Liver (tissue), 9 donors: ENCODE results near the gene MRGPRX2. TPM values are rescaled to one million over a fixed set of nuclear protein-coding genes. Genes with fewer than 3 reads are reported as not detected.

Source experiments
- DNase-seq: peaks from one replicate; pipeline ENCODE4 v3.0.0-alpha.2; 2017; ENCODE audit warnings: low spot score
- H3K27ac ChIP-seq, 2 donors: one replicate each; pipeline ENCODE4 v1.7.0; 2013; ENCODE audit warnings: inconsistent platforms in 2 of 2, low read length in 2 of 2, control low read depth in 1 of 2, low read depth in 1 of 2, mild to moderate bottlenecking in 1 of 2
- H3K27me3 ChIP-seq, 4 donors: one replicate each; pipeline versions ENCODE4 v1.6.1 to v1.7.0; 2013; ENCODE audit warnings: low read length in 3 of 4, inconsistent platforms in 1 of 4, mild to moderate bottlenecking in 1 of 4, moderate library complexity in 1 of 4; ENCODE audit not compliant: control insufficient read depth in 4 of 4, insufficient read depth in 4 of 4
- H3K36me3 ChIP-seq, 4 donors: one replicate each; pipeline versions ENCODE4 v1.6.1 to v1.7.0; 2013; ENCODE audit warnings: low read length in 3 of 4, mild to moderate bottlenecking in 3 of 4, low read depth in 1 of 4, moderate library complexity in 1 of 4; ENCODE audit not compliant: control insufficient read depth in 4 of 4, insufficient read depth in 3 of 4
- H3K4me1 ChIP-seq, 4 donors: one replicate each; pipeline versions ENCODE4 v1.6.1 to v1.7.0; 2013; ENCODE audit warnings: low read length in 3 of 4, mild to moderate bottlenecking in 3 of 4, moderate library complexity in 1 of 4; ENCODE audit not compliant: control insufficient read depth in 4 of 4, insufficient read depth in 4 of 4
- H3K4me3 ChIP-seq, 3 donors: one replicate each; pipeline versions ENCODE4 v1.6.1 to v1.7.0; 2013; ENCODE audit warnings: low read length in 3 of 3, control low read depth in 1 of 3, low read depth in 1 of 3, mild to moderate bottlenecking in 1 of 3
- H3K9ac ChIP-seq, 2 donors: one replicate each; pipeline ENCODE4 v1.7.0; 2013; ENCODE audit warnings: low read length in 2 of 2, mild to moderate bottlenecking in 2 of 2, moderate library complexity in 2 of 2, control low read depth in 1 of 2, low read depth in 1 of 2
- H3K9me3 ChIP-seq, 4 donors: one replicate each; pipeline versions ENCODE4 v1.6.1 to v1.7.0; 2013; ENCODE audit warnings: low read length in 3 of 4; ENCODE audit not compliant: control insufficient read depth in 4 of 4
- ATF3 ChIP-seq: IDR thresholded peaks from 2 replicates; pipeline ENCODE4 v1.6.1; 2016; ENCODE audit warnings: antibody characterized with exemption
- CTCF ChIP-seq: fragments of 150-350 bp; IDR thresholded peaks from 2 replicates; pipeline ENCODE4 v1.5.1; 2017; ENCODE audit warnings: improper control_type of control experiment, low read depth, low read length; ENCODE audit not compliant: missing input control
- EGR1 ChIP-seq, 2 donors: IDR thresholded peaks; 2 replicates each; pipeline ENCODE4 v1.6.1; 2016 to 2018; ENCODE audit warnings: antibody characterized with exemption in 2 of 2, low read depth in 2 of 2
- FOXA1 ChIP-seq: IDR thresholded peaks from 2 replicates; pipeline ENCODE4 v1.6.1; 2016; ENCODE audit warnings: antibody characterized with exemption
- GABPA ChIP-seq, 2 donors: IDR thresholded peaks in 1 of 2; conservative IDR thresholded peaks in 1 of 2; 2 replicates each; pipeline ENCODE4 v1.6.1; 2016; ENCODE audit warnings: antibody characterized with exemption in 2 of 2, mild to moderate bottlenecking in 1 of 2, moderate library complexity in 1 of 2
- JUND ChIP-seq, 2 donors: IDR thresholded peaks; 2 replicates each; pipeline ENCODE4 v1.6.1; 2016; ENCODE audit warnings: antibody characterized with exemption in 2 of 2
- NR2F2 ChIP-seq: IDR thresholded peaks from 2 replicates; pipeline ENCODE4 v1.6.1; 2016; ENCODE audit warnings: antibody characterized with exemption
- REST ChIP-seq: IDR thresholded peaks from 2 replicates; pipeline ENCODE4 v1.6.1; 2016; ENCODE audit warnings: antibody characterized with exemption, mild to moderate bottlenecking
- RXRA ChIP-seq, 2 donors: IDR thresholded peaks; 2 replicates each; pipeline ENCODE4 v1.6.1; 2017 to 2018; ENCODE audit warnings: antibody characterized with exemption in 2 of 2, mild to moderate bottlenecking in 1 of 2
- SP1 ChIP-seq: IDR thresholded peaks from 2 replicates; pipeline ENCODE4 v1.6.1; 2018; ENCODE audit warnings: antibody characterized with exemption, mild to moderate bottlenecking
- ZBTB33 ChIP-seq: IDR thresholded peaks from 2 replicates; pipeline ENCODE4 v1.6.1; 2016; ENCODE audit warnings: antibody characterized with exemption
- WGBS: extraction: QIAGEN DNeasy Blood & Tissue Kit; methylation state at CpG from one replicate; pipeline ENCODE4 v1.1.7; 2013; 5-methylcytosine and 5-hydroxymethylcytosine counted together
- polyA plus RNA-seq, 2 donors: library from polyadenylated mRNA; stranded (reverse) in 1 of 2; unstranded in 1 of 2; fragments of 200-250 nt in 1 of 2; fragments of >200 nt in 1 of 2; fragmentation: Nextera tagmentation in 1 of 2; extraction: Ambion mirVana in 1 of 2; gene quantifications; one replicate each; pipeline versions ENCODE4 v1.2.1 to v1.2.3, GENCODE V29; 2013 to 2015
- total RNA-seq, 2 donors: library from RNA; depleted of rRNA; stranded (reverse); fragments of >200 nt; gene quantifications; one replicate each; pipeline ENCODE4 v1.2.3, GENCODE V29; 2014
- donor health status: healthy.
- donor health status: healthy.
- donor health status: healthy.
- donor health status: healthy.
- donor health status: healthy.

The MRGPRX2 gene
- total and polyA plus RNA-seq, 4 donors = not detected

- WGBS = 65% methylated on average over 1 of the region's 1 CpG
- no peak overlapping the region for H3K9ac ChIP-seq
Measured at GRCh38 chr11:19102521-19102900, 42.0 kb upstream of the MRGPRX2 start.

GRCh38 chr11:19101796-19102520, 41.4 kb upstream of the MRGPRX2 start:
- 62% methylated on average over 4 of the region's 4 CpGs for WGBS
- Histone ChIP-seq H3K4me3 (no peak overlapping the region), H3K9me3 (peaks cover 0 to 1% (median 0%) of the 10 kb centered on the region in 4 donors), H3K9ac (no peak overlapping the region), H3K4me1 (no peaks in the 10 kb centered on the region), H3K27me3 (no peaks in the 10 kb centered on the region), H3K36me3 (no peaks in the 10 kb centered on the region), H3K27ac (no peak overlapping the region)
- DNase-seq = no peak
- TF ChIP-seq JUND (IDR thresholded peaks at IDR 0.05) (no peak), GABPA (IDR thresholded peaks at IDR 0.05 in 1 of 2, conservative IDR thresholded peaks at IDR 0.05 in 1 of 2) (no peak), RXRA (IDR thresholded peaks at IDR 0.05) (no peak), SP1 (no peak), ATF3 (no peak), NR2F2 (no peak), CTCF (no peak), ZBTB33 (no peak), EGR1 (IDR thresholded peaks at IDR 0.05; ENCODE audit: low read depth in 2 of 2) (no peak), REST (no peak), FOXA1 (no peak)

More at GRCh38 chr11:19102521-19102900, 42.0 kb upstream of the MRGPRX2 start:
- DNase-seq = no peak
- Histone ChIP-seq H3K9me3 (peaks cover 0 to 1% (median 0%) of the 10 kb centered on the region in 4 donors), H3K4me3 (no peak overlapping the region), H3K27me3 (no peaks in the 10 kb centered on the region), H3K4me1 (no peaks in the 10 kb centered on the region), H3K36me3 (no peaks in the 10 kb centered on the region), H3K27ac (no peak overlapping the region)
- TF ChIP-seq ATF3 = no peak
